Tibial nerve (tissue), 4 donors: ENCODE measurements around the gene FNIP2.

Experiments
- EP300 ChIP-seq, 2 donors: sonication (generic); formaldehyde crosslinking; IDR thresholded peaks; one replicate each; pipeline ENCODE4 v1.6.1; 2017; ENCODE audit warnings: antibody characterized with exemption in 2 of 2, mild to moderate bottlenecking in 1 of 2
- POLR2A ChIP-seq, 2 donors: fragments of 450-650 bp; IDR thresholded peaks; one replicate each; pipeline ENCODE4 v1.6.1; 2017; ENCODE audit warnings: antibody characterized with exemption in 2 of 2, mild to moderate bottlenecking in 2 of 2, moderate library complexity in 2 of 2
- TF ChIP-seq, protein P1 (sequence below), 5 experiments: fragments of 200-600 bp in 3 of 5; fragments of 450-650 bp in 2 of 5; sonication (generic) in 3 of 5; IDR thresholded peaks; one replicate each; pipeline ENCODE4 v1.5.1; 2016 to 2019; ENCODE audit warnings: antibody characterized with exemption in 5 of 5, mild to moderate bottlenecking in 3 of 5, moderate library complexity in 2 of 5

- TF ChIP-seq POLR2A (IDR thresholded peaks at IDR 0.05) (no peak), EP300 (IDR thresholded peaks at IDR 0.05) (no peak)
- TF ChIP-seq, protein P1, sequence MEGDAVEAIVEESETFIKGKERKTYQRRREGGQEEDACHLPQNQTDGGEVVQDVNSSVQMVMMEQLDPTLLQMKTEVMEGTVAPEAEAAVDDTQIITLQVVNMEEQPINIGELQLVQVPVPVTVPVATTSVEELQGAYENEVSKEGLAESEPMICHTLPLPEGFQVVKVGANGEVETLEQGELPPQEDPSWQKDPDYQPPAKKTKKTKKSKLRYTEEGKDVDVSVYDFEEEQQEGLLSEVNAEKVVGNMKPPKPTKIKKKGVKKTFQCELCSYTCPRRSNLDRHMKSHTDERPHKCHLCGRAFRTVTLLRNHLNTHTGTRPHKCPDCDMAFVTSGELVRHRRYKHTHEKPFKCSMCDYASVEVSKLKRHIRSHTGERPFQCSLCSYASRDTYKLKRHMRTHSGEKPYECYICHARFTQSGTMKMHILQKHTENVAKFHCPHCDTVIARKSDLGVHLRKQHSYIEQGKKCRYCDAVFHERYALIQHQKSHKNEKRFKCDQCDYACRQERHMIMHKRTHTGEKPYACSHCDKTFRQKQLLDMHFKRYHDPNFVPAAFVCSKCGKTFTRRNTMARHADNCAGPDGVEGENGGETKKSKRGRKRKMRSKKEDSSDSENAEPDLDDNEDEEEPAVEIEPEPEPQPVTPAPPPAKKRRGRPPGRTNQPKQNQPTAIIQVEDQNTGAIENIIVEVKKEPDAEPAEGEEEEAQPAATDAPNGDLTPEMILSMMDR (IDR thresholded peaks at IDR 0.05), result no peak
Measured at GRCh38 chr4:158801066-158801465, 32.2 kb downstream of the FNIP2 start.
